SW 1271 (cell line): ENCODE results near the gene WDR35.
"Not testable (repeated sequence)": the region's sequence is repeated elsewhere in the genome, so short reads cannot be mapped to it uniquely, and the experiment has no call there.

ENCODE experiments used
- DNase-seq, 2 experiments: peaks; one replicate each; lab custom pipeline; 2025; lab: John Stamatoyannopoulos, UW

WDR35 gene

GRCh38 chr2:19894134-19894792, 95.6 kb downstream of the WDR35 start:
- no peak for DNase-seq

DNA sequence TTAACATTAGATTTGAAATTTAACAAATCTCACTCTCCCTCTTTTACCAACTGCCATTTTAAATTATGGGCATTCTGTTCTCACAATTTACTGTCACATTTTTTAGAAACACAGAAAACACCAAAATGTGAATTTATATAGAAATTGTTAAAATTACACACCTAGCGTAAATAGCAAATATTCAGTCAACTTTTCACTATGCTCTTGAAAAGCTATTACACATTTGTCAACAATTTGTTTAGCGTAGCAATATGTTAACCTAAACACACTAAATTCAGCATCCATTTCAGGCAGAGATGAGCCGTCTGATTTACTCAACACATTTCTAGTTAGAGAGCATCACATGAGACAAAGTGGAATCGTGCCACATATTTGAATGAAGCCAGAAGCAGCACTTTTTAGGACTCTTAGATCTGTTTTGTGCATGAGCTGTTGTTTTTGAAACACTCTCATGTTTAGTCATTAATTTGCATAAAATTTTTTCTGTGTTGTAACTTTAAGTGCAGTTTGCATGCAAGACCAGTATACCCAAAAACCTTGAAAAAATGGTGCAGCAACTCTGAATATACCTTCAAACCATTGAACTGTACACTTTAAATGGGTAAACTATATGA, 96.3 kb downstream of the WDR35 start:
- no peak for DNase-seq

DNA sequence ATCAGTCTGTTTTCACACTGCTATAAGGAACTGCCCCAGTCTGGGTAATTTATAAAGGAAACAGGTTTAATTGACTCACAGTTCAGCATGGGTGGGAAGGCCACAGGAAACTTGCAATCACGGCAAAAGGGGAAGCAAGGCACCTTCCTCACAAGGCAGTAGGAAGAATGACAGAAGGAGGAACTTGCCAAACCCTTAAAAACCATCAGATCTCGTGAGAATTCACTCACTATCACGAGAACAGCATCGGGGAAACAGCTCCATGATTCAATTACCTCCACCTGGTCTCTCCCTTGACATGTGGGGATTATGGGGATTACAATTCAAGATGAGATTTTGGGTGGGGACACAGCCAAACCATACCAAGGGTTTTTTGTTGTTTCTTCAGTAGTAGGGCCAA, 97.9 kb downstream of the WDR35 start:
- not testable (repeated sequence) for DNase-seq

GRCh38 chr2:19890104-19890503, 99.8 kb downstream of the WDR35 start:
- DNase-seq = no peak

- no peak for DNase-seq
Measured at GRCh38 chr2:19888831-19889230, 101.1 kb downstream of the WDR35 start.

DNA sequence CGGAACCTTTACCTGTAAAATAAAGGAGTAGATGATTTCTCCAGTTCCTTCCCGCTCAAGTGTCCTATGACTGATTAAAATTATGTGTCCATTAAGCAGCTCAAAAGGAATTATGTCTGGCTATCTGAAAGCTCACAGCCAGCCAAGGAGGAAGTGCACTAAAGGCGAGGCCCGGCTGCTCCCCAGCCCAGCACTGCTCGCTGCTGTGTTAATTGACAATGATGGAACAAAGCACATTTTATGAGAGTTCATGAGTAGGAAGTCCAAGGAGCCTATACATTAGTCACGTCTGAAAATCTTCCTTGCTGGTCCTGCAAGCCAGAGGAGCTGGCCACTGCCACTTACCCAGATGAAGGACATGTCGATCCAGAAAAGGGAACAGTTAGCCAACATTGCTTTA, 102.4 kb downstream of the WDR35 start:
- DNase-seq = no peak

GRCh38 chr2:19886261-19886660, 103.6 kb downstream of the WDR35 start:
- DNase-seq = no peak

DNA sequence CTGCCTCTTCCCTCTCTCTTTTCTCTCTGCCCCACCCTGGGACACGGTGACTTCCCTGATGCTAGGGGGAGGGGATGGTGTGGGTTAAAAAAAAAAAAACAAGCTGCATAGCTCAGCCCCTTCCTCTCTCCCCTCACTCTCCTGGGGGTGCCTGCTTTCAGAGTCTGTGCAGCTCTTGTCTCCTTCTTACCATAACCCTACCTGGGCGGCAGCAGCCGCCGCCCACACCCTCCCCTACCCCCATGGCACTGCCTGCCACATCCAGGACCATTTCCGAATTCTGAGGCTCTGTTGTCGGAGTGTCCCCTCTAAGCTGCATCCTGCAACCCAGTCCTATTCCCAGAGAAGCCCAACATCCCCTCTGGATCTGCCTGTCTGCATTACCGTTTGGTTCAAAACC, 104.1 kb downstream of the WDR35 start:
- no peak for DNase-seq

GRCh38 chr2:19883971-19884720, 105.8 kb downstream of the WDR35 start:
- DNase-seq = no peak

- no peak for DNase-seq
Measured at GRCh38 chr2:19883486-19883885, 106.4 kb downstream of the WDR35 start.

- DNase-seq = no peak
Measured at GRCh38 chr2:19882286-19882685, 107.6 kb downstream of the WDR35 start.

DNA sequence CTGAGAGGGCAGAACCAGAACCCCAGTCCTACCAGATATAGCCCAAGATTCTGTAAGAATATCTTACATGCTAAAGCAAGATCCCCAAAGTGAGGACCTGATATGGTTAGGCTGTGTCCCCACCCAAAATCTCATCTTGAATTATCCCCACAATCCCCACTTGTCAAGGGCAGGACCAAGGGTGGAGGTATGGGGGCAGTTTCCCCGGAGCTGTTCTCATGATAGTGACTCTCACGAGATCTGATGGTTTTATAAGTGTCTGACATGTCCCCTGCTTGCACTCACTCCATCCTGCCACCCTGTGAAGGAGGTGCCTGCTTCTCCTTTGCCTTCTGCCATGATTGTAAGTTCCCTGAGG, 108.0 kb downstream of the WDR35 start:
- no peak for DNase-seq

- no peak for DNase-seq
Measured at GRCh38 chr2:19881221-19881907, 108.5 kb downstream of the WDR35 start.

GRCh38 chr2:19880191-19880590, 109.7 kb downstream of the WDR35 start:
- DNase-seq = not testable (repeated sequence)

GRCh38 chr2:19879120-19879519, 110.8 kb downstream of the WDR35 start:
- no peak for DNase-seq

GRCh38 chr2:19878268-19879046, 111.4 kb downstream of the WDR35 start:
- DNase-seq = no peak

GRCh38 chr2:19876751-19877150, 113.2 kb downstream of the WDR35 start:
- DNase-seq = no peak

DNA sequence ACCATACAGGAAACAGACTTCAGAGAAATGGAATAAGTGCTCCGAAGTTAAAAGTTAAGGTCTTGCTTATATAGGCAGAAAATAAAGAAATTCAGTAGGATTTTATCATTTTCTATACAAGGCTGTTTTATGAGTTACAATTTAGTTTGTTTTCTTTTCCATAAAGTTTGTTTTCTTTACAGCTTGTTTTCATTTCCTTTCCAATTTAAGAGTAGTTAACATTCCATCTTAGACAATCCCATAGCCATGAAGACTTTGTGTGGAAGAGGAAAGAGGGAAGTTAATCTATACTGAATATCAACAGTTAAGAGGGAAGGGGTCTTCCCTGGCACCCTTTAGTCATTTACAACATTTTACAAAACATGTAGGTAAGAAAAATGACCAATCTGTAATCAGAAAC, 114.6 kb downstream of the WDR35 start:
- DNase-seq = no peak

GRCh38 chr2:19874726-19875125, 115.2 kb downstream of the WDR35 start:
- no peak for DNase-seq

DNA sequence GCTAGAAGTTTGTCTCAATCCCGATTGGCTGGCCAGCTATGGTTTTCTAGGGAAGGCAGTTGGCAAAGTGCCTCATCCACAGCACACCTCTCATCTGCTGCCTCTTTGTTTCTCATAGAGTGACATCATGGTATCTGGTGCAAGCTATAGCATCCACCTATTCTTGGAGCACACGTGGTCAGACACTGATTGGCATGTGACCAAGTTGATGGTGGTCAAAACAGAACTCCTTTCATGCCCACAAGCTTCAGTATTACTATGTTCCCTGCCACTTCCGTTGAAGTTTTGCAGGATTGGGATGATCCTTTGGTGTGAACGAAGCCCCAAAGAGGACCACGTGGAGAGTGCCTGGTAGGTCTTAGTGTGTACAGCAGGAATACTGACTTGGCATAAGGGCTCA, 116.9 kb downstream of the WDR35 start:
- DNase-seq = no peak

DNA sequence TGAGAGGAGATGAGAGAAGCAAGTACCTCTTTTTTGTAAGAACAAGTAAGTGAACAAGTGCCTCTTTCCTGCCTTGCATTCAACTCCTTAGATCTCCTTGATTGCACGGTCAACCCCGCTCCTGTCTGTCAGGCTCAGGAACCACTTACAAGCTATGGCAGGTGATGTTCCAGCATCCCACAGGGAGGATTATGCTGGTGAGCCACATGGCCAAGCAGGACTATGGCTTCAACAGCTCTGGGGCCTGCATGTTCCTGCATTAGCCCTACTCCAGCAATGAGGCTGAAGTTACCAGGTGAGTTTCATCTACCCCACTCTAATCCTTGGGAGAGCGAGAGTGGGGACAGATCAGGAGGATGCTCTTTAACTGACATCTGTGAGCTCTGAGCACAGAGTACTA, 117.6 kb downstream of the WDR35 start:
- DNase-seq = no peak

DNA sequence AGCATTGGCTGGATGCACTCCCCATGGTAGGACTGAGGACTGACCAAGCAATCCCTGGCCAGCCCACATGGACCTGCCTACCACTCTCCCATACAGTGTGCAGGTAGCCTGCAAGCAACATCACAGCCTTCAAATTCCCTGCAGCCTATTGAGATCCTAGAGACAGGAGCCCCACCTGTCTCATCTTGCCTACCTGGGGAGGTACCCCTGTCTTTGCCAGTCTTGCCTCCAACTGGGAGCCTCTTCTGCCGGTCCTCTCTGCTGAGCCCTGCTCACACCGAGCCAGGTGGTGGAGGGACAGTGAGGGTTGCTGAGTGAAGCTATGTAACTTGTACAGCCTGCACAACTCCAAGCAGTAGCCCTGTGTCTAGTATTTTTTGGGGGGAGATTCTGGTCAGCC, 118.1 kb downstream of the WDR35 start:
- no peak for DNase-seq
